ENCODE results near the gene AIDA. TPM values are rescaled to one million over a fixed set of nuclear protein-coding genes. Genes with fewer than 3 reads are reported as not detected.

The AIDA gene
- total RNA-seq, 3 donors from 2014 or later, result 28.8 to 34.4 (median 30.1) TPM

DNA sequence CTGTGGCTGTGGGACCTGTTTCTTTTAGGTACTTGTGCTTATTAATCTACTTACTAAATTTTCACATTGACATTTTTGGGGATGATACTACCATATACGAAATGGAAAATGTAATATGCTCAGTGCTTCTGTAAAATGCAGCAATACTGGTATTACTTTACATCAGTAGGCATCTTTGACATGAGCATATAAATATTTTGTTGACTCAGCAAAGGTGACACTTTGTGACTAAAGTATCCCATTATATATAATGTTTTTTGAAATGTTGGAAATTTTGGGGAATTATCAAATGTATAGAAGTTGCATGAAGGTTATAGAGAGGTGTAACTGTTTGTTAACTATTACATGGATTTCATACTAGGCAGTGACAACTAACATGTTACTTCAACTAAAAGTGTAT lies 22.4 kb upstream of the AIDA start:
- ATAC-seq, result no peak
- Mint-ChIP-seq H3K36me3 (ENCODE audit: insufficient read depth) (peaks cover 28% of the 10 kb centered on the region), H3K9me3 (no peaks in the 10 kb centered on the region), H3K27me3 (ENCODE audit: low read depth) (no peaks in the 10 kb centered on the region), H3K4me3 (no peak overlapping the region), H3K4me1 (ENCODE audit: low read depth) (peaks cover 16% of the 10 kb centered on the region)
- DNase-seq, result no peak

DNA sequence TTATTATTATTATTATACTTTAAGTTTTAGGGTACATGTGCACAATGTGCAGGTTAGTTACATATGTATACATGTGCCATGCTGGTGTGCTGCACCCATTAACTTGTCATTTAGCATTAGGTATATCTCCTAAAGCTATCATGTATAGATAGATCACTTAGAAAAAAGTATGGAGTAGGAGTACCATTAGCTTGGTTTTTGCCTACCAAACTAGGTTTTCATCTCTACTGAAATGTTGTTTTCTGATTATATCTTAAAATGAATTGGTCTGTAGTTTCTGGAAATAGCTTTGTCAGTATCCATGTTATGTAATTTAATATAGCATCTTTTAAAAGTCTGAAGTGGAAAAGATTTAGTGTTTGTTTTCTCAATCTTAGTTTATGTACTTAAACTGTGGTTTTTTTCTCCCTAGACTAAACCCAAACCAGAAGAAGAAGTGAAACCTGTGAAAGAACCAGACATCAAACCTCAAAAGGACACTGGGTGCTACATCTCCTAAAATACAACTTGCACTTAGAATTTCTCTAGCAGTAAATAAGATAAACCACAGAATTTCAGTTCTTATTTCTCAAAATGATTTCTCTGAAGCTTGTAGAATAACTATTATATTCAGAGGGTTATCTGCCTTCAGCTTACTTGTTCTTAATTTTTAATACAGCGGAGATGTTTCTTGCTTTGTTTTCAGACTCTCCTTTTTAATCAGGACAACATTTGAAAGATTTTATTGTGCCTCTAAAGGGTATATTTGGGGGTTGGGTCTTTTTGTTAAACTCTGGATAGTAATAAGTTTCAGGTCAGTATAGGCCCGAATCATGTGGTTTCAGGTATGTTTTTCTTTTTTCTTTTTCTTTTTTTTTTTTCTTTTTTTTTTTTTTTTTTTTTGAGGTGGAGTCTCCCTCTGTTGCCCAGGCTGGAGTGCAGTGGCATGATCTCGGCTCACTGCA lies 20.2 kb upstream of the AIDA start:
- ATAC-seq, result no peak
- no peak for DNase-seq
- peaks cover 41% of the 10 kb centered on the region for H3K36me3 Mint-ChIP-seq (ENCODE audit: insufficient read depth)
- no peak overlapping the region for H3K4me3 Mint-ChIP-seq
- H3K4me1 Mint-ChIP-seq (ENCODE audit: low read depth), result peaks cover 16% of the 10 kb centered on the region
- no peaks in the 10 kb centered on the region for H3K27me3 Mint-ChIP-seq (ENCODE audit: low read depth)
- no peaks in the 10 kb centered on the region for H3K9me3 Mint-ChIP-seq

DNA sequence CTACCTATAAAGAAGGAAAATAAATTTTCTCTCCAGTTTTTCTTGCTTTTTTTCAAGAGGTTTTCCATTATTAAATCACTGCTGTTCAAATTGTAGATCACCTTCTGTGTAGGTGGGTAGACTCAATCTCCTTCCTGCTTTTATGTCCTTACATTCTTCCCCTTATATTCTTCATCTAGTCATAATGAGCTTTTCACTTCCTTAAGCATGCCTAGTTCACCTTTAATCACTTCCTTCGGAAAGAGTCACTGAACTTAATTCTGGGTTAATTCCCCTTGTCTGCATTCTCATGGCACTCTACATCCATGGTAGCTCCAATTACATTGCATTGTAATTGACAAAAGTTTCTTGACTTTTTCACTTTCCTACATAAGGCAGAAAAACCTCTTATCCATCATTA lies 18.6 kb upstream of the AIDA start:
- no peak overlapping the region for H3K4me3 Mint-ChIP-seq
- no peak for ATAC-seq
- peaks cover 45% of the 10 kb centered on the region for H3K36me3 Mint-ChIP-seq (ENCODE audit: insufficient read depth)
- no peaks in the 10 kb centered on the region for H3K27me3 Mint-ChIP-seq (ENCODE audit: low read depth)
- DNase-seq, result no peak
- no peaks in the 10 kb centered on the region for H3K9me3 Mint-ChIP-seq
- peaks cover 16% of the 10 kb centered on the region for H3K4me1 Mint-ChIP-seq (ENCODE audit: low read depth)

DNA sequence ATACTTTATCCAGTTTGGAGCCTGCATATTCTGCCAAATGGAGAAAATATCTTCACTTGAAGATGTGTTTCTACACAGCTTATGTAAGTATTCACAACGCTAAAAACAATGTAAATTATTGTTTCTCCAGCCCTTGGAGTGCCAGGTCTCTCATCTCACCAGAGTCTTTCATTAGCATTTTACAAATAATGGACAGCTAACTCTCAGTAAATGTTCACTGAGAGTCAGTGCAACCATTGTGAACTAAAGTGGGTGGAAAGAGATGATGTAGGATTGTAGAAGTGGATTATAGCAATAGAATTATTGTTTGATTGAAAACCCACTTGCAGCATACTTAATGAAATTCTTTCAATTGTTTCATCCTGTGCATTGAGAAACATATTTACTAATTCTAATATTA lies 16.5 kb upstream of the AIDA start:
- DNase-seq (no peak), ATAC-seq (no peak)
- Mint-ChIP-seq H3K36me3 (ENCODE audit: insufficient read depth) (peaks cover 53% of the 10 kb centered on the region), H3K9me3 (no peaks in the 10 kb centered on the region), H3K4me1 (ENCODE audit: low read depth) (peaks cover 15% of the 10 kb centered on the region), H3K27me3 (ENCODE audit: low read depth) (no peaks in the 10 kb centered on the region), H3K4me3 (no peak overlapping the region)

DNA sequence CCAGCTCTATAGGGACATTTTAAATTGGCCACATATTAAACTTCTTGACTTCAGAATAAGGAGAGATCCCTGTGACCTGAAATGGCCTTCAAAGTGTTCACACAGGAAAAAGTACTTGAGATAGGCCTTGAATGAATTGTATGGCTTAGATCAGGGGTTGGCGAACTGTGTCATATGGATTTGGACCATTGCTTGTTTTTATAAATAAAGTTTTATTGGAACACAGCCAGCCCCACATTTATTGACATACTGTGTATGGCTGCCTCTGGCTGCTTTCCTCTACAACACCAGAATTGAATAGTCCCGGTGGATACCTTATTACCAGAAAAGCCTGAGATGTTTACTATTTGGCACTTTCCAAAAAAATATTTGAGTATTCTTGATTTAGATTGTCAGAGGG lies 4.1 kb upstream of the AIDA start:
- no peaks in the 10 kb centered on the region for H3K9me3 Mint-ChIP-seq

DNA sequence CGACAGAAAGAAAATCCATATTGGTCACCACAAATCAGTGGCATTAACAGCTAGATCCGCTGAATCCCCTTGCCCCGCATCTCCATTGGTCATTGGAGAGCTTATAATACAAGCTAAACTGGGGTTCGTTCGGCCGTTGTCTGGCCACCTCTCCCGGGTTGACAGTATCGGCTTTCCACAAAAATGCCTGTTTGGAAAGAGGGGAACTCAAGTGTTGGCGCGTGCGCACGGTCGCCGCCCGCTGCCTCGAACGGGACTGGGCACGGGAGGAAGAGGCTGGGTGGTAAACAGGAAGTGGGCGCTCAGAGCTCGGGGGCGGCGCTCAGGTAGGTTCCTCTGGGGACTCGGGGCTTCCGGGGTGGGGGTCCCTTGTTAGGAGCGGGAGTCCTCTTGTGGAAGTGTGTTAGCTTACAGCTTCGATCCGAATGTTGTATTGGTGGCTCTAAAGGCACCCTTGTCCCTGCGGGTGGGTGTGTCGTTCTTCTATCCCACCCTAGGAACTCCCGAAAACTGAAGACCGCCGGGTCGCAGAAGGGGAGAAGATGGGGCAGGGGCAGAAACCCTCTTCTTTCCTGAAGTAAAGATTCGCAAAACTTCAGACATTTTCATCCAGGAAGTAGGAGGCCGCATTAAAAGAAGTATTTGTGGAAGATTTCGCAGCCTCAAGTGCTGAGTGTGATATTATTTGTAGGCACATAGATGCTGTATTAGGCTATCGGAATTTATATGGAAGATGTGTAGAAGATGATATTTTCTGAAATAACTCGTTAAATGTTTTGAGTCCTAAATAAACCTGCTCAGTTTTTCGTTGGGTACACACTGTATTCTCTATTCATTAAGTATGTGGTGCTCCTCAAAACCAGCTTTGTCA lies 1.0 kb upstream of the AIDA start:
- H3K9me3 Mint-ChIP-seq, result no peaks in the 10 kb centered on the region
- ATAC-seq, result peak; percentile 65 to 69
- H3K4me1 Mint-ChIP-seq (ENCODE audit: low read depth), result peaks cover 51% of the 10 kb centered on the region
- no peaks in the 10 kb centered on the region for H3K27me3 Mint-ChIP-seq (ENCODE audit: low read depth)
- peaks cover 14% of the 10 kb centered on the region for H3K36me3 Mint-ChIP-seq (ENCODE audit: insufficient read depth)
- DNase-seq, result peak; percentile 85
- H3K4me3 Mint-ChIP-seq, result peak overlapping the region; percentile 100

More for the DNA sequence above, 4.1 kb upstream of the AIDA start:
- ATAC-seq (no peak), DNase-seq (no peak)
- H3K27me3 Mint-ChIP-seq (ENCODE audit: low read depth), result no peaks in the 10 kb centered on the region
- H3K4me1 Mint-ChIP-seq (ENCODE audit: low read depth), result peaks cover 32% of the 10 kb centered on the region
- H3K36me3 Mint-ChIP-seq (ENCODE audit: insufficient read depth), result peaks cover 22% of the 10 kb centered on the region
- no peak overlapping the region for H3K4me3 Mint-ChIP-seq

DNA sequence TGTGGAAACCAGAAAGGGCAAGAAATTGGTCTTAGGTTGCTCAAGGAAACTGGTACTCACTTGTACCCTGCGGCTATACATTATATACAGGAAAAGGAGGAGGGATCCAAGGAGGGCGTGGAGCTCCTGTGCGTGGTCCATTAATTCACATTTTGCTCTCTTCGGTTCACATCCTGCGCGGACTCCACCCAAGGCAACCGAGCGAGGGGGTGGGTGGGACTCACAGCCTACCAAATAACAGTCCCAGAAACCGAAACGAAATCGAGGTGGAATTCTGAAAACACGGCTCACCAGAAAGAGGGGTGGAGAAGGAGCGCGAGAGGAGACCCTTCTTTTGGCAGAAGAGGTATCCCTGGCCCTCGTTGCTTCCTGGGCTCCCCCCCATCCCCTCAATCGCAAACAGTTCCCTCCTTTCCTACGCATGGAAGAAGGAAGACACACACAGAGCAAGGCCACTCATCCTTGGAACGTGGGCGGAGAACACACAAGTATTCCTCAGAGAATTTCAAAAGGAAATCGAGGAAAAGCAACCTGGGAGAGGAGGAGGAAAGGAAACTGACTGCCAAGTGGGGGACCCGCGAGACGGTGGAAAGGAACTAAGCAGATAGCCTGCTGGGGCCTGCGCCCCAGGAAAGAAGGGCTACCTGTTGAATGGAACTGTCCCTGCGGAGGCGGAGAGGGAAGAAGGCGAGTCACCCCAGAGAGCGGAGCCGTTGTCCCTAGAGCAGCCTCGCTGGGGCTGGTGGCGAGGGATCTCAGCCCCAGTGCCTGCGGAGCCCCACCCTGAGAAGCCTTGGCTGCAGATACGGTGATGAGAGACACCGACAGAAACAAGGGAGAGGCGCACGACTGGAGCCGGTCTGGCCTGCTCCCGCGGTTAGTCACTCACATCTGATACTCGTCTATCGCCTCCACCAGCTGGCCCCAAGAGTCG lies 705 bp downstream of the AIDA start:
- Mint-ChIP-seq H3K9me3 (no peaks in the 10 kb centered on the region), H3K4me1 (ENCODE audit: low read depth) (peaks cover 52% of the 10 kb centered on the region)
- ATAC-seq, result peak; percentile 41 to 48

DNA sequence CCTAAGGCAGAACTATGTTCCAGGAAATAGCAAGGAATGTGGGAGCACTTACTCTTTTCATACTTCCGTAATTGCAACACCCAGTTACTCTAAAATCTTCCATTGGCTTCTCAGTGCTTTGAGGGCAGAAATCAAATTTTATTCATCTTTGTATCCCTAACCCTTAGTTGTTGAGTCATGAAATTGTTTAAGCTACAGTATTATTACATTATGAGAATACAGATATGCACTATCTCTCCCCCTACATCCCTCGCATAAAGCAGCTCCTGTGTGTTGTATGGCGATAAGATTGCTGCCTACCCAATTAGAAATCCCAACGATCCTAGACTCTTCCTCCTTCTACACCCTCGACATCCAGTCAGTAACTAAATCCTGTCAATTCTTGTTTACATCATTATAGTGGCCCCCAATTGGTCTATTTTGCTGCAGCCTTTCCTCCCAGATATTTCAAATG lies 2.6 kb downstream of the AIDA start:
- H3K9me3 Mint-ChIP-seq, result no peaks in the 10 kb centered on the region
- H3K36me3 Mint-ChIP-seq (ENCODE audit: insufficient read depth), result peaks cover 9% of the 10 kb centered on the region
- peak overlapping the region; percentile 100 for H3K4me3 Mint-ChIP-seq
- H3K4me1 Mint-ChIP-seq (ENCODE audit: low read depth), result peaks cover 64% of the 10 kb centered on the region
- DNase-seq (no peak), ATAC-seq (no peak)
- no peaks in the 10 kb centered on the region for H3K27me3 Mint-ChIP-seq (ENCODE audit: low read depth)

More for the DNA sequence above, 705 bp downstream of the AIDA start:
- Mint-ChIP-seq H3K36me3 (ENCODE audit: insufficient read depth) (peaks cover 8% of the 10 kb centered on the region), H3K27me3 (ENCODE audit: low read depth) (no peaks in the 10 kb centered on the region), H3K4me3 (peak overlapping the region; percentile 100)
- peak; percentile 55 for DNase-seq

DNA sequence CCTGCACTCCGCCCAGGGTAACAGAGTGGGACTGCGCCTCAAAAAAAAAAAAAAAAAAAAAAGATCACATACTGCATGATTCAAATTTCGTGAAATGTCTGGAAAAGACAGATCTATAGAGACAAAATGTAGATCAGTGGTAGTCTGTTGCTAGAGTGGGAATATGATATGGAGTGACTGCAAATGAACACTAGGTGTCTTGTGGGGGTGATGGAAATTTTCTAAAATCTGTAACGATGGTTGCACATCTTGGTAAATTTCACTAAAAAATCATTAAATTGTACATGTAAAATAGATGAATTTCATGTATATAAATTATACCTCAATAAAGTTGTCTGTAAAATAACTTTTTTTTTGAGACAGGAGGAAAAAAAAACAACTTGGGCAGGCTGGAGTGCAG lies 5.5 kb downstream of the AIDA start:
- H3K4me3 Mint-ChIP-seq, result no peak overlapping the region
- DNase-seq (no peak), ATAC-seq (no peak)
- peaks cover 23% of the 10 kb centered on the region for H3K36me3 Mint-ChIP-seq (ENCODE audit: insufficient read depth)
- peaks cover 66% of the 10 kb centered on the region for H3K4me1 Mint-ChIP-seq (ENCODE audit: low read depth)
- H3K9me3 Mint-ChIP-seq, result no peaks in the 10 kb centered on the region
- H3K27me3 Mint-ChIP-seq (ENCODE audit: low read depth), result no peaks in the 10 kb centered on the region

DNA sequence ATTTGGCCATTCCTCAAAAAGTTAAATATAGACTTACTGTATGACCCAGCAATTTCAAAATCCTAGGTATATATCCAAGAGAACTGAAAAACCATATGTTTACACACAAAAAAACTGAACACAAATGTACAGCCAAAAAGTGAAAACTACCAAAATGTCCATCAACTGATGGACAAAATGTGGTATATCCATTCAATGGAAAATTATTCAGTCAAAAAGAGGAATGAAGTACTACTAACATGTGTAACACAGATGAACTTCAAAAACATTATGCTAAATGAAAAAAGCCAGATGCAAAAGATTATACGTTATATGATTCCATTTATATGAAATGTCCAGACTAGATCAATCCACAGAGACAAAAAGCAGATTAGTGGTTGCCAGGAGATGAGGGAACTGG lies 8.0 kb downstream of the AIDA start:
- DNase-seq, result no peak
- Mint-ChIP-seq H3K9me3 (no peaks in the 10 kb centered on the region), H3K4me1 (ENCODE audit: low read depth) (peaks cover 47% of the 10 kb centered on the region), H3K27me3 (ENCODE audit: low read depth) (no peaks in the 10 kb centered on the region), H3K36me3 (ENCODE audit: insufficient read depth) (peaks cover 26% of the 10 kb centered on the region), H3K4me3 (no peak overlapping the region)
- ATAC-seq, result no peak

DNA sequence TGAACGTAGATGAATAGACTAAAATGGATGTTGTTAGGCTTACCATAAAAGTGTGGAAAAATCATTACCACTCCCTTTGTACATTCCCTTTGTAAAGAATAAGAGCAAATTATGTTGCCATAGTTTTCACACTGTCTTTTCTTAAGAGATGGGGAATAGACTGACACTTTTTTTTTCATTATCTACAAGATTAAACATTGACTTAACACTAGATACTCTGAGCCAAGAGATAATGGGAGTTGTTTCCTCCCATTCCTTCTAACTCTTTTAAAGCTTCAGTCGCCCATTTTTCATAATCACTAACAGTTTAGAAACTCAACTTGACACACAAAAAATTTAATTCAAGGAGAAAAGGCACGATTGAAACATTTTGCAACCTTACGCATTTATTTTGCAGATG lies 10.1 kb downstream of the AIDA start:
- H3K4me1 Mint-ChIP-seq (ENCODE audit: low read depth), result peaks cover 34% of the 10 kb centered on the region
- DNase-seq, result no peak
- H3K9me3 Mint-ChIP-seq, result no peaks in the 10 kb centered on the region
- no peak overlapping the region for H3K4me3 Mint-ChIP-seq
- peaks cover 27% of the 10 kb centered on the region for H3K36me3 Mint-ChIP-seq (ENCODE audit: insufficient read depth)
- ATAC-seq, result no peak
- H3K27me3 Mint-ChIP-seq (ENCODE audit: low read depth), result no peaks in the 10 kb centered on the region

DNA sequence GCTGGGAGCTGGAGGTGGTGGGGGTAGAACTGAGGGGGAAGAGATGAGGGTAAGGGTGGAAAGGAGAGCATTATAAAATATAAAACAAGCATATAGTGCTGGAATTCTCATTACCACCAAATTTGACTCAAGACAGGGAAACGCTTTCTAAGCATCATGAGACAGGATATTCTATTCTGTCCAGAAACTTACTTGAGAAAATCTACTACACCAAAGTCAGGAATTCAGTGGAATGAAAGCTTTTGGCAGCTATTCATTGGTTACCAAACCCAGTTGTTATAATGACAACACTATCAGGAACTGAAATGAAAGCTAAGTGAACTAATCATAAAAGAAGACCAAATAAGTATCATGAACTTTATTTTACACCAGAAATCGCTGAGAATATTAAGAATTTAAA lies 14.5 kb downstream of the AIDA start:
- ATAC-seq (no peak), DNase-seq (no peak)
- Mint-ChIP-seq H3K4me1 (ENCODE audit: low read depth) (peaks cover 16% of the 10 kb centered on the region), H3K9me3 (no peaks in the 10 kb centered on the region), H3K27me3 (ENCODE audit: low read depth) (no peaks in the 10 kb centered on the region), H3K4me3 (no peak overlapping the region), H3K36me3 (ENCODE audit: insufficient read depth) (peaks cover 15% of the 10 kb centered on the region)

DNA sequence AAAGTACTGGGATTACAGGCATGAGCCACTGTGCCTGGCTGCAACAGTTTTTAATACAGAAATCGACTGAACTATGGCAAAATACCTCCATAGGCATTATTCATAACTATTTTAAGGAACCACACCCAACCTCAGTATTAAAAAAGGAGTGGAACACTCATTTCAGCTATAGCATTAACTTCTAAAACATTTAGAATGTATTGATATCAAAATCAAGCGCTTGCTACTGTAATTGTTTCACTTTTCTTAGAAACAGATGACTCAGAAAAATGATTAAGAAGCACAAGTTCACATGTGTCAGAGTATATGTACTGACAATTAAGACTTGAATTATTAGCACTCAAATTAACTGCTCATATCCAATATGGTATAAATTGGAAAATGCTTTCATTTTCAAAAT lies 15.1 kb downstream of the AIDA start:
- no peak overlapping the region for H3K4me3 Mint-ChIP-seq
- H3K9me3 Mint-ChIP-seq, result no peaks in the 10 kb centered on the region
- H3K4me1 Mint-ChIP-seq (ENCODE audit: low read depth), result peaks cover 19% of the 10 kb centered on the region
- peaks cover 12% of the 10 kb centered on the region for H3K36me3 Mint-ChIP-seq (ENCODE audit: insufficient read depth)
- DNase-seq (no peak), ATAC-seq (peak; percentile 65)
- H3K27me3 Mint-ChIP-seq (ENCODE audit: low read depth), result no peaks in the 10 kb centered on the region

DNA sequence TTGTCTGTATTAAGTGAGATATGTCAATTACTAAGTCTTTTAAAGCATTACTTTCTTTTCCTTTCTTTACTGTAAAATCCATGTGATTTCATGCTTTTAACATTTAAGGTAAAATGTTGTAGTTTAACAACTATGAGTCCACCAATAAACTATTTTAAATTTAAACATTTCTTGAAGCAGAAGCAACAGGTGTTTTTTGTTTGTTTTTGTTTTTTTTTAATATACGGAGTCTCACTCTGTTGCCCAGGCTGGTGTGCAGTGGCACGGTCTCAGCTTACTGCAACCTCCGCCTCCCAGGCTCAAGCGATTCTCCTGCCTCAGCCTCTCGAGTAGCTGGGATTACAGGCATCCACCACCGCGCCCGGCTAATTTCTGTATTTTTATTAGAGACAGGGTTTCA lies 15.6 kb downstream of the AIDA start:
- DNase-seq (no peak), ATAC-seq (no peak)
- no peaks in the 10 kb centered on the region for H3K27me3 Mint-ChIP-seq (ENCODE audit: low read depth)
- no peak overlapping the region for H3K4me3 Mint-ChIP-seq
- no peaks in the 10 kb centered on the region for H3K9me3 Mint-ChIP-seq
- H3K36me3 Mint-ChIP-seq (ENCODE audit: insufficient read depth), result peaks cover 12% of the 10 kb centered on the region
- H3K4me1 Mint-ChIP-seq (ENCODE audit: low read depth), result peaks cover 19% of the 10 kb centered on the region

Data from activated T-cell treated with anti-CD3 and anti-CD28 coated beads, Interleukin-2, amount 50 U/mL, for 4 hours (primary cell).